WTC11 (cell line): ENCODE results near the gene KIN. TPM values are rescaled to one million over a fixed set of nuclear protein-coding genes. Genes with fewer than 3 reads are reported as not detected.

ENCODE experiments used
- ATAC-seq: fragments of 200-7000 bp; cut with Tn5 transposase; 2 replicates; pipeline ENCODE4 v1.10.0; 2021; ENCODE audit warnings: mild to moderate bottlenecking, moderate library complexity
- CTCF ChIA-PET: fragments of 300-600 bp; sonication (Branson Sonifier 250); formaldehyde crosslinking; loops from one replicate; lab custom pipeline; 2021; ENCODE audit warnings: antibody characterized with exemption; lab: Charles Lee
- POLR2A ChIA-PET: fragments of 350-600 bp; sonication (Branson Sonifier 250); formaldehyde crosslinking; loops from one replicate; lab custom pipeline; 2021; ENCODE audit warnings: antibody characterized with exemption; lab: Charles Lee
- DNase-seq: peaks from one replicate; pipeline ENCODE4 v3.0.0; 2021; ENCODE audit warnings: low spot score
- H3K27ac Mint-ChIP-seq: 2 replicates; pipeline ENCODE4 v1.8.0; 2021; ENCODE audit warnings: mixed read lengths
- H3K27me3 Mint-ChIP-seq: 2 replicates; pipeline ENCODE4 v1.8.0; 2021; ENCODE audit warnings: low read depth, mild to moderate bottlenecking, moderate library complexity, mixed read lengths
- H3K36me3 Mint-ChIP-seq: 2 replicates; pipeline ENCODE4 v1.8.0; 2021; ENCODE audit warnings: mixed read lengths
- H3K4me1 Mint-ChIP-seq: 2 replicates; pipeline ENCODE4 v1.8.0; 2022; ENCODE audit warnings: mixed read lengths
- H3K4me3 Mint-ChIP-seq: 2 replicates; pipeline ENCODE4 v1.8.0; 2021; ENCODE audit warnings: mild to moderate bottlenecking, moderate library complexity, mixed read lengths
- H3K9me3 Mint-ChIP-seq: 2 replicates; pipeline ENCODE4 v1.8.0; 2021; ENCODE audit warnings: mixed read lengths
- CBFB ChIP-seq: sonication (generic); formaldehyde crosslinking; IDR thresholded peaks from 2 replicates; pipeline ENCODE4 v1.8.1; 2022; ENCODE audit warnings: mild to moderate bottlenecking, low read depth, missing genetic modification reagents
- CREB1 ChIP-seq: sonication (generic); formaldehyde crosslinking; IDR thresholded peaks from 2 replicates; pipeline ENCODE4 v1.8.0; 2023; ENCODE audit warnings: mild to moderate bottlenecking, missing genetic modification reagents
- E2F4 ChIP-seq: sonication (generic); formaldehyde crosslinking; IDR thresholded peaks from 2 replicates; pipeline ENCODE4 v1.8.1; 2022; ENCODE audit warnings: low read depth, mild to moderate bottlenecking, moderate library complexity, missing genetic modification reagents, borderline replicate concordance
- ETV6 ChIP-seq: sonication (generic); formaldehyde crosslinking; IDR thresholded peaks from 2 replicates; pipeline ENCODE4 v1.8.1; 2022; ENCODE audit warnings: mild to moderate bottlenecking, missing genetic modification reagents
- FOXJ3 ChIP-seq: sonication (generic); formaldehyde crosslinking; IDR thresholded peaks from 2 replicates; pipeline ENCODE4 v1.9.0; 2021; ENCODE audit warnings: missing genetic modification reagents, mild to moderate bottlenecking, borderline replicate concordance
- FOXK1 ChIP-seq: sonication (generic); formaldehyde crosslinking; IDR thresholded peaks from 2 replicates; pipeline ENCODE4 v1.8.0; 2022; ENCODE audit warnings: mild to moderate bottlenecking, moderate library complexity, missing genetic modification reagents
- MYBL2 ChIP-seq: sonication (generic); formaldehyde crosslinking; IDR thresholded peaks from 2 replicates; pipeline ENCODE4 v1.8.1; 2023; ENCODE audit warnings: mild to moderate bottlenecking, moderate library complexity, missing genetic modification reagents
- NFE2L1 ChIP-seq: sonication (generic); formaldehyde crosslinking; IDR thresholded peaks from 2 replicates; pipeline ENCODE4 v1.8.1; 2023; ENCODE audit warnings: missing genetic modification reagents
- RORB ChIP-seq: fragments of 250-450 bp; sonication (Bioruptor Pico); IDR thresholded peaks from 2 replicates; pipeline ENCODE4 v1.9.0; 2021; ENCODE audit warnings: mild to moderate bottlenecking
- SMAD4 ChIP-seq: sonication (generic); formaldehyde crosslinking; IDR thresholded peaks from 2 replicates; pipeline ENCODE4 v1.8.0; 2022; ENCODE audit warnings: mild to moderate bottlenecking, missing genetic modification reagents
- SP1 ChIP-seq: sonication (generic); formaldehyde crosslinking; conservative IDR thresholded peaks from 2 replicates; pipeline ENCODE4 v1.8.1; 2022; ENCODE audit warnings: missing genetic modification reagents
- ZMAT4 ChIP-seq: fragments of 250-450 bp; sonication (Bioruptor Pico); IDR thresholded peaks from 2 replicates; pipeline ENCODE4 v1.9.0; 2021; ENCODE audit warnings: mild to moderate bottlenecking
- ZNF121 ChIP-seq: sonication (generic); formaldehyde crosslinking; IDR thresholded peaks from 2 replicates; pipeline ENCODE4 v1.8.0; 2023; ENCODE audit warnings: missing genetic modification reagents
- ZNF219 ChIP-seq: sonication (generic); formaldehyde crosslinking; IDR thresholded peaks from 2 replicates; pipeline ENCODE4 v1.8.0; 2023; ENCODE audit warnings: missing genetic modification reagents, mild to moderate bottlenecking, borderline replicate concordance
- ZNF416 ChIP-seq: fragments of 250-450 bp; sonication (Bioruptor Pico); IDR thresholded peaks from 2 replicates; pipeline ENCODE4 v1.9.0; 2021; ENCODE audit warnings: mild to moderate bottlenecking, inconsistent platforms
- total RNA-seq: library from RNA; stranded (reverse); gene quantifications from 3 replicates; pipeline ENCODE4 v1.2.3, GENCODE V29; 2021
- TF ChIP-seq, protein P1 (sequence below): fragments of 200-600 bp; IDR thresholded peaks from 2 replicates; pipeline ENCODE4 v1.8.0; 2022; ENCODE audit warnings: antibody characterized with exemption
- TF ChIP-seq, protein P2 (sequence below): sonication (generic); formaldehyde crosslinking; IDR thresholded peaks from 2 replicates; pipeline ENCODE4 v1.8.0; 2022; ENCODE audit warnings: missing genetic modification reagents
- TF ChIP-seq, protein P3 (sequence below): fragments of 250-450 bp; sonication (Bioruptor Pico); IDR thresholded peaks from 2 replicates; pipeline ENCODE4 v1.8.0; 2021; ENCODE audit warnings: mild to moderate bottlenecking
- TF ChIP-seq, protein P4 (sequence below): sonication (generic); formaldehyde crosslinking; IDR thresholded peaks from 2 replicates; pipeline ENCODE4 v1.8.1; 2022; ENCODE audit warnings: mild to moderate bottlenecking, missing genetic modification reagents, moderate library complexity, borderline replicate concordance
- TF ChIP-seq, protein P5 (sequence below): sonication (generic); formaldehyde crosslinking; IDR thresholded peaks from 2 replicates; pipeline ENCODE4 v1.8.1; 2022; ENCODE audit warnings: mild to moderate bottlenecking, moderate library complexity, missing genetic modification reagents

KIN gene
- total RNA-seq, 1 experiment from 2014 or later, result 13.1 TPM

DNA sequence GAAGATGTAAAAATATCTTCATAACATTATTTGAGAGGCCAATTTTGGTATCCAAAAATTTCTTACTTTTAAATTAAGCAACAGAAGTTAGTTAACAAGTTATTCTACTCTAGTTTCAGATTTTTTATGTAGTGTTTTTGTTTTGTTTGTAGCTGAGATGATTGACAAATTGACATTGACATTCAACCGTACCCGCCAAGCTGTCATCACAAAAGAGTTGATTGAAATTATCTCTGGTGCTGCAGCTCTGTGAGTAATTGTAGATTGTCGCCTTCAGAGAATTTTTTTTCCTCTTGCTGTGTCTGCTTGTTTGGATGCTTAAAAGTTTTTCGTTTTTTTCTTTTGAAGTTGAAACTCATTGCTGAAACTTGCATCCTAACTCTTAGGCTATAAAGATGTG lies 14.8 kb upstream of the KIN start (continued):
- TF ChIP-seq, protein P1, sequence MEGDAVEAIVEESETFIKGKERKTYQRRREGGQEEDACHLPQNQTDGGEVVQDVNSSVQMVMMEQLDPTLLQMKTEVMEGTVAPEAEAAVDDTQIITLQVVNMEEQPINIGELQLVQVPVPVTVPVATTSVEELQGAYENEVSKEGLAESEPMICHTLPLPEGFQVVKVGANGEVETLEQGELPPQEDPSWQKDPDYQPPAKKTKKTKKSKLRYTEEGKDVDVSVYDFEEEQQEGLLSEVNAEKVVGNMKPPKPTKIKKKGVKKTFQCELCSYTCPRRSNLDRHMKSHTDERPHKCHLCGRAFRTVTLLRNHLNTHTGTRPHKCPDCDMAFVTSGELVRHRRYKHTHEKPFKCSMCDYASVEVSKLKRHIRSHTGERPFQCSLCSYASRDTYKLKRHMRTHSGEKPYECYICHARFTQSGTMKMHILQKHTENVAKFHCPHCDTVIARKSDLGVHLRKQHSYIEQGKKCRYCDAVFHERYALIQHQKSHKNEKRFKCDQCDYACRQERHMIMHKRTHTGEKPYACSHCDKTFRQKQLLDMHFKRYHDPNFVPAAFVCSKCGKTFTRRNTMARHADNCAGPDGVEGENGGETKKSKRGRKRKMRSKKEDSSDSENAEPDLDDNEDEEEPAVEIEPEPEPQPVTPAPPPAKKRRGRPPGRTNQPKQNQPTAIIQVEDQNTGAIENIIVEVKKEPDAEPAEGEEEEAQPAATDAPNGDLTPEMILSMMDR, result no peak

DNA sequence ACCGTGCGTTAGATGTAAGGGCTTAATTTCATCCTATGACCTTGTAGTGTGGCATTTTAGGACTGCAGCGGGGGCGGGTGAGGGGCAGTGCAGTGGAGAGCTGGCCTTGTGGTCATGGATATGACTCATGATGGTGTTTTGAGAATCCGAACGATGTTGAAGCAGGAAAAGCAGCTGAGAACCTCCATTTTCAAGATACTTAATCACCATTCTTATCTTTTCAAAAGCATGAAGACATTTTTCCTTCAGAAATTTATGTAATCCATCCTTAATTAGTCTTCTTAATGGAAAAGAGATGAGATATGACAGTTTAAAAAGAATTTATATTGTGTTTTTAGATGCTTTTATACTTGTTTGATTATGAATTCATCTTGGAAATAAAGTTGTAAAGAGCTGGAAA lies 9.8 kb upstream of the KIN start:
- Mint-ChIP-seq H3K27ac (no peak overlapping the region), H3K4me3 (no peak overlapping the region)
- TF ChIP-seq ZMAT4 (CRISPR knock-in tag), result no peak
- TF ChIP-seq, all 79 proteins: peak for 0
- ChIA-PET CTCF (no interaction called here), POLR2A (interaction anchor here (0.8 kb wide), 1 partner anchor 10 kb away, joined by 3 read pairs; the partner anchor contains the start of genes ATP5F1C and KIN)
- DNase-seq (no peak), ATAC-seq (no peak)
- H3K9me3 Mint-ChIP-seq, result no peaks in the 10 kb centered on the region
- H3K27me3 Mint-ChIP-seq, result no peaks in the 10 kb centered on the region
- H3K4me1 Mint-ChIP-seq, result no peaks in the 10 kb centered on the region; the same call in 1 of the 2 replicates
- H3K36me3 Mint-ChIP-seq, result peaks cover 54% of the 10 kb centered on the region

- Mint-ChIP-seq H3K9me3 (no peaks in the 10 kb centered on the region), H3K27me3 (no peaks in the 10 kb centered on the region), H3K4me3 (no peak overlapping the region), H3K27ac (no peak overlapping the region), H3K4me1 (peaks cover 2% of the 10 kb centered on the region), H3K36me3 (peaks cover 41% of the 10 kb centered on the region)
- POLR2A ChIA-PET, result no interaction called here
- ATAC-seq (no peak), DNase-seq (no peak)
- CTCF ChIA-PET, result no interaction called here
- TF ChIP-seq, protein P2, sequence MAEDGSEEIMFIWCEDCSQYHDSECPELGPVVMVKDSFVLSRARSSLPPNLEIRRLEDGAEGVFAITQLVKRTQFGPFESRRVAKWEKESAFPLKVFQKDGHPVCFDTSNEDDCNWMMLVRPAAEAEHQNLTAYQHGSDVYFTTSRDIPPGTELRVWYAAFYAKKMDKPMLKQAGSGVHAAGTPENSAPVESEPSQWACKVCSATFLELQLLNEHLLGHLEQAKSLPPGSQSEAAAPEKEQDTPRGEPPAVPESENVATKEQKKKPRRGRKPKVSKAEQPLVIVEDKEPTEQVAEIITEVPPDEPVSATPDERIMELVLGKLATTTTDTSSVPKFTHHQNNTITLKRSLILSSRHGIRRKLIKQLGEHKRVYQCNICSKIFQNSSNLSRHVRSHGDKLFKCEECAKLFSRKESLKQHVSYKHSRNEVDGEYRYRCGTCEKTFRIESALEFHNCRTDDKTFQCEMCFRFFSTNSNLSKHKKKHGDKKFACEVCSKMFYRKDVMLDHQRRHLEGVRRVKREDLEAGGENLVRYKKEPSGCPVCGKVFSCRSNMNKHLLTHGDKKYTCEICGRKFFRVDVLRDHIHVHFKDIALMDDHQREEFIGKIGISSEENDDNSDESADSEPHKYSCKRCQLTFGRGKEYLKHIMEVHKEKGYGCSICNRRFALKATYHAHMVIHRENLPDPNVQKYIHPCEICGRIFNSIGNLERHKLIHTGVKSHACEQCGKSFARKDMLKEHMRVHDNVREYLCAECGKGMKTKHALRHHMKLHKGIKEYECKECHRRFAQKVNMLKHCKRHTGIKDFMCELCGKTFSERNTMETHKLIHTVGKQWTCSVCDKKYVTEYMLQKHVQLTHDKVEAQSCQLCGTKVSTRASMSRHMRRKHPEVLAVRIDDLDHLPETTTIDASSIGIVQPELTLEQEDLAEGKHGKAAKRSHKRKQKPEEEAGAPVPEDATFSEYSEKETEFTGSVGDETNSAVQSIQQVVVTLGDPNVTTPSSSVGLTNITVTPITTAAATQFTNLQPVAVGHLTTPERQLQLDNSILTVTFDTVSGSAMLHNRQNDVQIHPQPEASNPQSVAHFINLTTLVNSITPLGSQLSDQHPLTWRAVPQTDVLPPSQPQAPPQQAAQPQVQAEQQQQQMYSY (CRISPR knock-in tag), result no peak
- TF ChIP-seq CREB1 (CRISPR knock-in tag) (no peak), CBFB (no peak), E2F4 (no peak), SMAD4 (no peak), ETV6 (no peak), ZNF416 (CRISPR knock-in tag) (no peak), RORB (CRISPR knock-in tag) (no peak), ZNF219 (CRISPR knock-in tag) (no peak), SP1 (CRISPR knock-in tag) (no peak)
Observed at GRCh38 chr10:7795605-7796004, 7.8 kb upstream of the KIN start.

DNA sequence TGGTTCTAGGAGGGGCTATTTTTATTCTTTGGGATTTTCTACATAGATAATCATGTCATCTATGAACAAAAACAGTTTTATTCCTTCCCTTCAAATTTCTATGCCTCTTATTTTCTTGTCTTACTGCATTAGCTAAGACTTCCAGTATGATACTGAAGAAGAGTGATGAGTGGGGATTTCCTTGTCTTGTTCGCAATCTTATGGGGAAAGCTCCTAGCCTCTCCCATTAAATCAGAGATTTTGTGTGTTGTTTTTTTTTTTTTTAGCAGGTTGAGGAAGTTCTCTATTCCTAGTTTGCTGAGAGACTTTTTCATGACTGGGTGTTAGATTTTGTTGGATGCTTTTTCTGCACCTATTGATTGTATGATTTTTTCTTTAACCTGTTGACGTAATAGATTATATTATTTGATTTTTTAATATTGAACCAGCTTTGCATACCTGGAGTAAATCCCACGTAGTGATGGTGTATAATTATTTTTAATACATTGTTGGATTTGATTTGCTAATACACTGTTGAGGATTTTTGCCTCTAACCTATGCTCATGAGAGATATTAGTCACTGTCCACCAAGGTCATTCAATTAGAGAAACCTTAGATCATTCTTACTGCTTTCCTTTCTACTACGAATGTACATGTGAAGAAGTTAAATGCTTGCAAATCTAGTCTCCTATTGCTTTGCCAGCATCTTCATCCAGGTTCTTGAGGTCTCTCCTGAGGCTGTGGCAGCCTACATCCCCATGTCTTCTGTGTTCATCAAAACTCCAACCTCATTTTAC lies 6.6 kb upstream of the KIN start:
- Mint-ChIP-seq H3K27ac (no peak overlapping the region), H3K4me1 (peaks cover 11% of the 10 kb centered on the region), H3K4me3 (no peak overlapping the region), H3K36me3 (peaks cover 34% of the 10 kb centered on the region), H3K9me3 (no peaks in the 10 kb centered on the region), H3K27me3 (no peaks in the 10 kb centered on the region)
- ATAC-seq (no peak), DNase-seq (no peak)
- ChIA-PET CTCF (no interaction called here), POLR2A (no interaction called here)
- TF ChIP-seq FOXJ3 (CRISPR knock-in tag), result no peak
- TF ChIP-seq NFE2L1 (CRISPR knock-in tag), result no peak
- no peak for TF ChIP-seq MYBL2 (CRISPR knock-in tag)
- TF ChIP-seq, protein P3, sequence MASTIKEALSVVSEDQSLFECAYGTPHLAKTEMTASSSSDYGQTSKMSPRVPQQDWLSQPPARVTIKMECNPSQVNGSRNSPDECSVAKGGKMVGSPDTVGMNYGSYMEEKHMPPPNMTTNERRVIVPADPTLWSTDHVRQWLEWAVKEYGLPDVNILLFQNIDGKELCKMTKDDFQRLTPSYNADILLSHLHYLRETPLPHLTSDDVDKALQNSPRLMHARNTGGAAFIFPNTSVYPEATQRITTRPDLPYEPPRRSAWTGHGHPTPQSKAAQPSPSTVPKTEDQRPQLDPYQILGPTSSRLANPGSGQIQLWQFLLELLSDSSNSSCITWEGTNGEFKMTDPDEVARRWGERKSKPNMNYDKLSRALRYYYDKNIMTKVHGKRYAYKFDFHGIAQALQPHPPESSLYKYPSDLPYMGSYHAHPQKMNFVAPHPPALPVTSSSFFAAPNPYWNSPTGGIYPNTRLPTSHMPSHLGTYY (CRISPR knock-in tag), result no peak
- TF ChIP-seq, protein P4, sequence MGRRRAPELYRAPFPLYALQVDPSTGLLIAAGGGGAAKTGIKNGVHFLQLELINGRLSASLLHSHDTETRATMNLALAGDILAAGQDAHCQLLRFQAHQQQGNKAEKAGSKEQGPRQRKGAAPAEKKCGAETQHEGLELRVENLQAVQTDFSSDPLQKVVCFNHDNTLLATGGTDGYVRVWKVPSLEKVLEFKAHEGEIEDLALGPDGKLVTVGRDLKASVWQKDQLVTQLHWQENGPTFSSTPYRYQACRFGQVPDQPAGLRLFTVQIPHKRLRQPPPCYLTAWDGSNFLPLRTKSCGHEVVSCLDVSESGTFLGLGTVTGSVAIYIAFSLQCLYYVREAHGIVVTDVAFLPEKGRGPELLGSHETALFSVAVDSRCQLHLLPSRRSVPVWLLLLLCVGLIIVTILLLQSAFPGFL, result no peak
- no peak for TF ChIP-seq ZNF121 (CRISPR knock-in tag)
- TF ChIP-seq, protein P5, sequence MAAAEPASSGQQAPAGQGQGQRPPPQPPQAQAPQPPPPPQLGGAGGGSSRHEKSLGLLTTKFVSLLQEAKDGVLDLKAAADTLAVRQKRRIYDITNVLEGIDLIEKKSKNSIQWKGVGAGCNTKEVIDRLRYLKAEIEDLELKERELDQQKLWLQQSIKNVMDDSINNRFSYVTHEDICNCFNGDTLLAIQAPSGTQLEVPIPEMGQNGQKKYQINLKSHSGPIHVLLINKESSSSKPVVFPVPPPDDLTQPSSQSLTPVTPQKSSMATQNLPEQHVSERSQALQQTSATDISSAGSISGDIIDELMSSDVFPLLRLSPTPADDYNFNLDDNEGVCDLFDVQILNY (CRISPR knock-in tag), result no peak
- TF ChIP-seq FOXK1 (CRISPR knock-in tag), result no peak
